GM18517 (cell line): Measurements from ENCODE around the gene FAM229B.

Source experiments
- ATAC-seq: cut with Tn5 transposase; IDR thresholded peaks from one replicate; pipeline ENCODE4 v1.9.1; 2021; ENCODE audit warnings: mild to moderate bottlenecking, moderate library complexity; ENCODE audit not compliant: unreplicated experiment

Gene FAM229B

DNA sequence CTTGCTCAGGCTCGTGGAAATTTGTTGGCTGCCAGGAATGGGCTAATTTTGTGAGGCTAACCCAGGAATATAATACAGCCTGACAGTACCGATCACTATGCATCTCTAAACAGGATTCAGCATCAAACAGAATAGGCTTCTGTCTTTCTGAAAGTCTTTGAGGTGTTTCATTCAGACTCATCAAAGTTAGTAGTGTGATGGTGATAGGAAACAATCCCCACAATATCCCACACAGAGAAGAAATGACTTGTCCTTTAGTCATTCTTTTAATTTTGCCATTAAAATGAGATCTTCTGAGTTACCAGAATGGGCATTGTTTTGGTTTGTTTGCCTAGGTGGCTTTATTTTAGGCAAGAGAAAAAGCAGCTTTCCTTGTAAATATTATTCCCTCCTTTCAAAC is 54.3 kb downstream of the FAM229B start:
- ATAC-seq = no peak

DNA sequence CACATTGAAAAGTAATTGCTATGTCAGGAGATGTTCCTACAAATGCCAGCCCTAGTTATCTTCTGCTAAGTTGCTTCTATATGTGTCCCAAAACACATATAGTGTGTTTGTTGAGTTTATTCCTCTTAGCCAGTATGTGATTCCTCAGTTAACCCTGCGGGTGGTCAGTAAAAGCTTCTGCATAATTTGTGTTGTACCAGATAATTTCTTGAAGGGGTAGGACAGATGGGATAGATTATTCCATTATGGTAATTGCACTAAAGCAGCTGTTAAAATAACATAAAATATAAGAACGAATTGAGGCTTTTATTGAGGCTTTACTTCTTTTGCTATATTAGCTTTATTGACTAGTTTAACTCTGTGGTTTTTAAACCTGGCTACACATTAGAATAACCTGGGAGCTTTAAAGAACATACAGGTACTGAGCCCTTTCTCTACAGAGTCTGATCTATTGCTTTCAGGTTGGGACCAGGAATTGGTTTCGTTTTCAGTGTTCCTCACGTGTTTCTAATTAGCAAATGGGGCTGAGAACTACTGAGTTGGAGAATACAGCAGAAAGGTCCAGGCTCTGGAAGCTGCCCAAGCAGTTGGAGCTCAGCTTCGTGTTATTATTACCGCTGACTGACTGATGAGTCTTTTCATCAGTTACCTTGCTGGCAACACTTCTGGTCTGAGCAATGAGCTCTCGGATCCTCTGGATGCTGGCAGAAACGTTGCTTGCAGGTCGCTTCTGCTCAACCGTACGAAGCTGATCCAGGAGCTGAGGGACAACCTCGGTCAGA is 56.9 kb downstream of the FAM229B start:
- no peak for ATAC-seq

- no peak for ATAC-seq
Measured at GRCh38 chr6:112145080-112145573, 57.7 kb downstream of the FAM229B start.

DNA sequence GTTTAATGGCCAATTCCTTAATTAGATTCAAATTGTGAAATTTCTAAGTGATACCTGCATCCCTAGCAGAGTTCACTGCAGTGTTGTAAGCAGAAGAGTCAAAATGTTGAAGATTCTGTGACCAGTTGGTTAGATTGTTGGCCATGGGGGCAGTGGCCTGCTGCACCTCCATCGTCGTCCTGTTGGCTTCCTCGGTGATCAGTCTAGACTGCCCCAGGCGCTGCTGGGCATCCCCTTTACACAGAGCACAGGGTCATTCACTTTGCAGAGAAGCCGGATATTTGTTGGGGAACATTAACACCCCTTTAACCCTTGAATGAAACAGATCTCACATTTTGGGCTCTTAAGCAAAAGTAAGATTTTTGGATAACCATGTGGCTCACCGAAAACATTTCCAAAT is 60.7 kb downstream of the FAM229B start:
- no peak for ATAC-seq

DNA sequence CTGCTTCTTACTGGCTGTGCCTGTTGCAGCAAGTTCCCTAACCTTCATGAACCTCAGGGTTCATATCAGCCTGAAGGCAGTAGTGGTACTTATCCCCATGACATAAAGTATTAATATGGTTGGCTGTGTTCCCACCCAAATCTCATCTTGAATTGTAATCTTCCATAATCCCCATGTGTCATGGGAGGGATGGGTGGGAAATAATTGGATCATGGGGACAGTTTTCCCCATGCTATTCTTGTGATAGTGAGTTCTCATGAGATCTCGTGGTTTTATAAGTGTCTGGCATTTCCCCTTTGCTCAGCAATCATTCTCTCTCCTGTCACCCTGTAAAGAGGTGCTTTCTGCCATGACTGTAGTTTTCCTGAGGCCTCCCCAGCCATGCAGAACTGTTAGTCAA is 61.8 kb downstream of the FAM229B start:
- no peak for ATAC-seq

- ATAC-seq = no peak
Measured at GRCh38 chr6:112149719-112150263, 62.4 kb downstream of the FAM229B start.

DNA sequence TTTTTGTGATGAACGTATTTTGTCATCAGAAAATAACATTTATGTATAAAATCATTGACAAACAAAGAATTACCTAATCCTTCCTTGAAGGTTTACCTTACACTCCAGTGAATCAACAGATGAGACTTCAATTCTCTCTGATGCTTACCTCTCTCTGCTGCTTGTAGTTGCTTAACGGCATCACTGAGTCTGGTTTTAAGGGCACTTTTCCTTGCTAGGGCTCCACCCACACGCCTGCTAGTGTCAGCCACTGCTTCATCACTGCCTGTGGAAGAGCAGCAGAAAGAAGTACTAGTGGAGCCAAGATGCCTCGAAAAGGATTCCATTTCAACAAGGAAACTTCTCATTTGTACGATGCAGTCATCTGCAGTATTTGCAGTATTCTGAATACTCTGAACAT is 63.0 kb downstream of the FAM229B start:
- ATAC-seq = no peak
